ENCODE measurements around the gene SYT9. TPM values are rescaled to one million over a fixed set of nuclear protein-coding genes. Genes with fewer than 3 reads are reported as not detected.

SYT9 gene
- total RNA-seq, 3 donors from 2014 or later (not counting 1 experiment from before 2014, with no cell fraction given): not detected

GRCh38 chr11:7436657-7437056, 185.0 kb downstream of the SYT9 start:
- ATAC-seq (peak; percentile 71 to 92 (median 79)), DNase-seq (peak in 1 of 2 donors; percentile 50)
- Mint-ChIP-seq H3K36me3 (no peaks in the 10 kb centered on the region), H3K4me3 (peak overlapping the region; percentile 59), H3K27ac (peak overlapping the region; percentile 77 to 85), H3K27me3 (ENCODE audit: low read depth in 2 of 2) (no peaks in the 10 kb centered on the region), H3K4me1 (peaks cover 20 to 21% of the 10 kb centered on the region in 2 donors), H3K9me3 (no peaks in the 10 kb centered on the region)
- Histone ChIP-seq H3K36me3 (ENCODE audit: control insufficient read depth, insufficient read depth, low read length) (no peaks in the 10 kb centered on the region), H3K27me3 (ENCODE audit: control insufficient read depth, insufficient read depth, low read length) (no peaks in the 10 kb centered on the region), H3K4me3 (ENCODE audit: low read length) (no peak overlapping the region), H3K27ac (ENCODE audit: low read length) (peak overlapping the region; percentile 13), H3K4me1 (ENCODE audit: control insufficient read depth, insufficient read depth, low read length) (peaks cover 6% of the 10 kb centered on the region), H3K9me3 (ENCODE audit: control insufficient read depth, insufficient read depth, low read length) (no peaks in the 10 kb centered on the region)
- 0% methylated on average over 4 of the region's 5 CpGs for WGBS (ENCODE audit: insufficient coverage)
- no peak for TF ChIP-seq CTCF (IDR thresholded peaks at IDR 0.05)
- intact Hi-C loops (cut with micrococcal nuclease): no loop called here

- no peaks in the 10 kb centered on the region for H3K27me3 ChIP-seq (ENCODE audit: control insufficient read depth, insufficient read depth, low read length)
- Mint-ChIP-seq H3K9me3 (no peaks in the 10 kb centered on the region), H3K4me1 (peaks cover 20 to 21% of the 10 kb centered on the region in 2 donors), H3K4me3 (no peak overlapping the region), H3K36me3 (no peaks in the 10 kb centered on the region), H3K27ac (peak overlapping the region; percentile 29 to 77), H3K27me3 (ENCODE audit: low read depth in 2 of 2) (no peaks in the 10 kb centered on the region)
- no peak for TF ChIP-seq CTCF (IDR thresholded peaks at IDR 0.05)
- H3K27ac ChIP-seq (ENCODE audit: low read length): no peak overlapping the region
- DNase-seq (no peak), ATAC-seq (no peak)
- intact Hi-C loops (cut with micrococcal nuclease): no loop called here
- 79% methylated on average over 3 of the region's 3 CpGs for WGBS (ENCODE audit: insufficient coverage)
- peaks cover 6% of the 10 kb centered on the region for H3K4me1 ChIP-seq (ENCODE audit: control insufficient read depth, insufficient read depth, low read length)
- no peaks in the 10 kb centered on the region for H3K36me3 ChIP-seq (ENCODE audit: control insufficient read depth, insufficient read depth, low read length)
- H3K9me3 ChIP-seq (ENCODE audit: control insufficient read depth, insufficient read depth, low read length): no peaks in the 10 kb centered on the region
- no peak overlapping the region for H3K4me3 ChIP-seq (ENCODE audit: low read length)
Observed at GRCh38 chr11:7437696-7438095, 186.0 kb downstream of the SYT9 start.

- Mint-ChIP-seq H3K9me3 (no peaks in the 10 kb centered on the region), H3K4me1 (peaks cover 20 to 21% of the 10 kb centered on the region in 2 donors), H3K27me3 (ENCODE audit: low read depth in 2 of 2) (no peaks in the 10 kb centered on the region), H3K27ac (no peak overlapping the region), H3K4me3 (no peak overlapping the region), H3K36me3 (no peaks in the 10 kb centered on the region)
- H3K27ac ChIP-seq (ENCODE audit: low read length): no peak overlapping the region
- no peak for TF ChIP-seq CTCF (IDR thresholded peaks at IDR 0.05)
- H3K4me3 ChIP-seq (ENCODE audit: low read length): no peak overlapping the region
- no peaks in the 10 kb centered on the region for H3K27me3 ChIP-seq (ENCODE audit: control insufficient read depth, insufficient read depth, low read length)
- 100% methylated on average over 3 of the region's 3 CpGs for WGBS (ENCODE audit: insufficient coverage)
- DNase-seq (no peak), ATAC-seq (no peak)
- no peaks in the 10 kb centered on the region for H3K9me3 ChIP-seq (ENCODE audit: control insufficient read depth, insufficient read depth, low read length)
- H3K36me3 ChIP-seq (ENCODE audit: control insufficient read depth, insufficient read depth, low read length): no peaks in the 10 kb centered on the region
- H3K4me1 ChIP-seq (ENCODE audit: control insufficient read depth, insufficient read depth, low read length): peaks cover 6% of the 10 kb centered on the region
- intact Hi-C loops (cut with micrococcal nuclease): loop anchor here (10.0 kb wide), 2 partner anchors 255 to 635 kb away; no protein-coding TSS in a partner anchor
Observed at GRCh38 chr11:7439746-7440320, 188.1 kb downstream of the SYT9 start.
